Sigmoid colon (tissue), 7 donors: ENCODE data around the gene MTA1. TPM values are rescaled to one million over a fixed set of nuclear protein-coding genes. Genes with fewer than 3 reads are reported as not detected.
A peak's percentile ranks its signal among the peaks of the same experiment; 100 is the strongest.

Experiments used
- DNase-seq: peaks from one replicate; pipeline ENCODE4 v3.0.0-alpha.2; 2019
- H3K27ac ChIP-seq, 4 donors: fragments of 200-600 bp; sonication (generic); one replicate each; pipeline ENCODE4 v1.5.1; 2016 to 2019; ENCODE audit warnings: mild to moderate bottlenecking in 1 of 4
- H3K27me3 ChIP-seq, 3 donors: fragments of 200-600 bp; sonication (generic); one replicate each; pipeline ENCODE4 v1.5.1; 2019; ENCODE audit warnings: mild to moderate bottlenecking in 1 of 3
- H3K36me3 ChIP-seq, 4 donors: fragments of 200-600 bp; sonication (generic); one replicate each; pipeline ENCODE4 v1.5.1; 2016 to 2019
- H3K4me1 ChIP-seq, 4 donors: fragments of 200-600 bp; sonication (generic); one replicate each; pipeline ENCODE4 v1.5.1; 2017 to 2019
- H3K4me3 ChIP-seq, 4 donors: fragments of 200-600 bp; sonication (generic); one replicate each; pipeline ENCODE4 v1.5.1; 2017 to 2019; ENCODE audit warnings: mild to moderate bottlenecking in 2 of 4, moderate library complexity in 1 of 4
- H3K9me3 ChIP-seq, 4 donors: fragments of 200-600 bp in 3 of 4; sonication (generic) in 3 of 4; one replicate each; pipeline versions ENCODE4 v1.5.1 to v1.6.1; 2013 to 2019
- CTCF ChIP-seq, 4 experiments: fragments of 450-650 bp in 3 of 4; fragments of 200-600 bp in 1 of 4; IDR thresholded peaks; one replicate each; pipeline ENCODE4 v1.5.1; 2016 to 2019; ENCODE audit warnings: antibody characterized with exemption in 4 of 4, mild to moderate bottlenecking in 3 of 4, moderate library complexity in 2 of 4
- EP300 ChIP-seq, 4 donors: sonication (generic); formaldehyde crosslinking; IDR thresholded peaks; one replicate each; pipeline ENCODE4 v1.6.1; 2017; ENCODE audit warnings: antibody characterized with exemption in 4 of 4
- POLR2A ChIP-seq, 2 donors: fragments of 450-650 bp; IDR thresholded peaks; one replicate each; pipeline ENCODE4 v1.6.1; 2016; ENCODE audit warnings: antibody characterized with exemption in 2 of 2, mild to moderate bottlenecking in 2 of 2, moderate library complexity in 2 of 2
- POLR2AphosphoS5 ChIP-seq, 4 donors: sonication (generic); formaldehyde crosslinking; IDR thresholded peaks; one replicate each; pipeline ENCODE4 v1.6.1; 2017; ENCODE audit warnings: antibody characterized with exemption in 4 of 4
- WGBS, 2 donors: extraction: QIAGEN DNeasy Blood & Tissue Kit; methylation state at CpG; one replicate each; pipeline ENCODE4 v1.1.7; 2013; 5-methylcytosine and 5-hydroxymethylcytosine counted together
- intact Hi-C: fragments of 100-400 bp; cut with DNase I; formaldehyde crosslinking; loops from one replicate; pipeline ENCODE4 v1.15.1; 2023
- polyA plus RNA-seq, 3 donors: library from polyadenylated mRNA; stranded (reverse); fragments of 200-250 nt; gene quantifications; one replicate each; pipeline ENCODE4 v1.2.3, GENCODE V29; 2013
- total RNA-seq, 4 donors: library from RNA; depleted of rRNA; stranded (reverse); fragments of >200 nt; gene quantifications; one replicate each; pipeline ENCODE4 v1.1.0, GENCODE V29; 2016
- donor health status: healthy with polysubstance abuse.
- donor health status: Bipolar disorder and iron deficiency.
- donor health status: healthy.

MTA1 gene
- total and polyA plus RNA-seq, 7 donors: 14.3 to 92.8 (median 44.7) TPM

GRCh38 chr14:105501504-105502291 is 82.1 kb downstream of the MTA1 start:
- 86 to 88% methylated on average over 13 of the region's 13 CpGs for WGBS, 2 donors
- Histone ChIP-seq H3K4me3 (no peak overlapping the region), H3K9me3 (no peaks in the 10 kb centered on the region), H3K27ac (no peak overlapping the region), H3K36me3 (no peaks in the 10 kb centered on the region), H3K4me1 (no peaks in the 10 kb centered on the region), H3K27me3 (no peaks in the 10 kb centered on the region)
- DNase-seq: peak; percentile 61
- intact Hi-C loops: no loop called here
- TF ChIP-seq CTCF (IDR thresholded peaks at IDR 0.05) (no peak), POLR2A (IDR thresholded peaks at IDR 0.05) (no peak), POLR2AphosphoS5 (IDR thresholded peaks at IDR 0.05) (no peak), EP300 (IDR thresholded peaks at IDR 0.05) (no peak)

GRCh38 chr14:105502446-105503295 is 83.0 kb downstream of the MTA1 start:
- H3K27ac ChIP-seq: no peak overlapping the region
- TF ChIP-seq CTCF (IDR thresholded peaks at IDR 0.05) (no peak), EP300 (IDR thresholded peaks at IDR 0.05) (no peak), POLR2AphosphoS5 (IDR thresholded peaks at IDR 0.05) (no peak), POLR2A (IDR thresholded peaks at IDR 0.05) (no peak)
- no peak overlapping the region for H3K4me3 ChIP-seq
- no peaks in the 10 kb centered on the region for H3K4me1 ChIP-seq
- H3K9me3 ChIP-seq: no peaks in the 10 kb centered on the region
- intact Hi-C loops: no loop called here
- peak; percentile 42 for DNase-seq
- no peaks in the 10 kb centered on the region for H3K36me3 ChIP-seq
- 72 to 82% methylated on average over 18 of the region's 18 CpGs for WGBS, 2 donors
- no peaks in the 10 kb centered on the region for H3K27me3 ChIP-seq

- peak; percentile 58 for DNase-seq
- intact Hi-C loops: no loop called here
- Histone ChIP-seq H3K4me1 (no peaks in the 10 kb centered on the region), H3K9me3 (no peaks in the 10 kb centered on the region), H3K4me3 (no peak overlapping the region), H3K27me3 (peaks cover 0 to 5% (median 0%) of the 10 kb centered on the region in 3 donors), H3K36me3 (no peaks in the 10 kb centered on the region), H3K27ac (no peak overlapping the region)
- 88 to 92% methylated on average over 7 of the region's 7 CpGs for WGBS, 2 donors
- TF ChIP-seq POLR2A (IDR thresholded peaks at IDR 0.05) (no peak), POLR2AphosphoS5 (IDR thresholded peaks at IDR 0.05) (no peak), EP300 (IDR thresholded peaks at IDR 0.05) (no peak), CTCF (IDR thresholded peaks at IDR 0.05) (no peak)
Observed at GRCh38 chr14:105503296-105503640, 83.6 kb downstream of the MTA1 start.

DNA sequence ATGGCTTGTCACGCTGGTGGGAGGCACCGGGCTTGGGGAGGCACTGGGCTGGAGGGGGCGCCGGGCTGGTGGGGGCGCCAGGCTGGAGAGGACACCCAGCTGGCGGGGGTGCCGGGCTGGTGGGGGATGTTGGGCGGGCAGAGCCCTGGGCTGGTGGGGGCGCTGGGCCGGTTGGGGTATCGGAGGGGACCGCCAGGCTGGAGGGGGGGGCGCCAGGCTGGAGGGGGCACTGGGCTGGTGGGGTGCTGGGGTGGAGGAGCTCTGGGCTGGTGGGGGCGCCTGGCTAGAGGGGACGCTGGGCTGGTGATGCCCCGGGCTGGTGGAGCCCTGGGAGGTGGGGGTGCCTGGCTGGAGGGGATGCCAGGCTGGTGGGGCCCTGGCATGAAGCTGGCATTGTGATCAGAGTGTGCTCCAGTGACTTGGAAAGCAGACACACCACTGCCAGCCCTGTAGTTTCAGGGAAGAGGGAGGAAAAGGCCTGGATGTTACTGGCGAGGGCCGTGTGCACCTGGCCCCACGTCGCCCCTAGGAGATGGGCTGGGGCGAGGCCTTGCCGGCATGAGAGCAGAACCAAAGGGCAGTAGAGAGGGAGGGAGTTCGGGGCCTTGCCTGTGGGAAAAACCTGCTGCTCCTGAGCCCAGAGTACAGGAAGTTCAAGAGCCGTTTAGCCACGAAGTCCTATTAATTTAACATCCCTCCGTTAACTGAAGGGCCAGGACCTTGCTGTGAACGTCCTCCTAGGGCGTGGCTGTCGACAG is 84.5 kb downstream of the MTA1 start:
- Histone ChIP-seq H3K36me3 (no peaks in the 10 kb centered on the region), H3K4me3 (no peak overlapping the region), H3K27ac (no peak overlapping the region), H3K27me3 (peaks cover 0 to 9% (median 0%) of the 10 kb centered on the region in 3 donors), H3K4me1 (no peaks in the 10 kb centered on the region), H3K9me3 (no peaks in the 10 kb centered on the region)
- TF ChIP-seq CTCF (IDR thresholded peaks at IDR 0.05) (no peak), POLR2A (IDR thresholded peaks at IDR 0.05) (no peak), EP300 (IDR thresholded peaks at IDR 0.05) (no peak), POLR2AphosphoS5 (IDR thresholded peaks at IDR 0.05) (no peak)
- WGBS, 2 donors: 54 to 74% methylated on average over 29 of the region's 29 CpGs
- peak; percentile 60 for DNase-seq
- intact Hi-C loops: no loop called here
